HG03342 (cell line): ENCODE results near the gene FHAD1.

Source experiments
- ATAC-seq: cut with Tn5 transposase; IDR thresholded peaks from one replicate; pipeline ENCODE4 v1.9.1; 2021; ENCODE audit warnings: mild to moderate bottlenecking, moderate library complexity; ENCODE audit not compliant: unreplicated experiment

Gene FHAD1

DNA sequence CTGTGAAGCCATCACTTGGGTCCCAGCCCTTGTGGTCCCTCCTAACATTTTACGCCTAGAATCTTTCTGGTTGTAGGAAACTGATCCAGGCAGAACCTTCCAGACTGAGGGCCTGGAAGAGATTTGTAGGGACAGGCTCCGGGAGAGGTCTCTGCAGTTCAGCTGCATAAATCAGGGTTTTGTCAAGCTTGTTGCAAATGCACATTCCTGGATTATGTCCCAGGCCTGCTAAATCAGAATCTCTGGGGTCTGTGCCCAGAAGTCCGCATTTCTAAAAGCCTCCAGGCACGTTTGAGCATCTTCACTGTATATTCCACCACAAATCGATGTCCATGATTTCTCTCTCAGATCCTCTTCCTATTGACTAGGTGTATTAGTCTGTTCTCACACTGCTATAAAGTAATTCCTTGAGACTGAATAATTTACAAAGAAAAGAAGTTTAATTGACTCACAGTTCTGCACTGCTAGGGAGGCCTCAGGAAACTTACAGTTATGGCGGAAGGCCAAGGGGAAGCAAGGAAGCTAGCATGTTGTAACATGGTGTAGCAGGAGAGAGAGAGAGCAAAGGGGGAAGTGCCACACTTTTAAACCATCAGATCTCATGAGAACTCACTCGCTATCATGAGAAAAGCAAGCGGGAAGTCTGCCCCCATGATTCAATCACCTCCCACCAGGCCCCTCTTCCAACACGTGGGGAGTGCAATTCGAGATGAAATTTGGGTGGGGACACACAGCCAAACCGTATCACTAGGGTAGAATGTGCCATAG, 1.2 kb upstream of the FHAD1 start:
- ATAC-seq: no peak

- ATAC-seq: no peak
Measured at GRCh38 chr1:15248216-15248615, 1.2 kb downstream of the FHAD1 start.

GRCh38 chr1:15249081-15249480, 2.1 kb downstream of the FHAD1 start:
- no peak for ATAC-seq

GRCh38 chr1:15251857-15252835, 5.1 kb downstream of the FHAD1 start:
- ATAC-seq: no peak

- ATAC-seq: no peak
Measured at GRCh38 chr1:15254559-15254958, 7.5 kb downstream of the FHAD1 start.

DNA sequence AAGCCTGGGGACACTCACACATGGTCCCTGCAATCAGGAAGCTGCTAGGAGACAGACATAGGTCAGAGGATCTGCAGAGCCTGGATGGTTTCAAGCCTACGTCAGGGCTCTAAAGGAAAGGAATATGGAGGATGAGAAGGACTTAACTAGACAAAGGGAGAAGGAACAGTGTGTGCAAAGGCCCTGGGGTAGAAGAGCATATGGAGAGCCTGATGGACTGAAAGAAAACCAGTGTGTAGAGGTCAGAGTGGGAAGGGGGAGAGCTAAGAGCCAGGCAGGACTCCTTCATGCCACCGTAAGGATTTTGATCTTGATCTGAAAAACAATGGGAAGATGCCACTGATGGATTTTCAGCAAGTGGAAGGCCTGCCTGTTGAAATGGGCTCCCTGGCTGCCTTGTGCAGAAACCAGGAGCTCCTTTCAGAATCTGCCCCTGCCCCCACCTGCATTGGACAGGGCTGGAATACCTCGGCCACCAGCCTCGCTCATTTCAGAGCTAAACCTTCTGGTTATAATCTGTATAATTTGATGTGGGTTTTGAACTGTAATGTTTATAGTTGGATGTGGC, 8.6 kb downstream of the FHAD1 start:
- ATAC-seq: no peak

DNA sequence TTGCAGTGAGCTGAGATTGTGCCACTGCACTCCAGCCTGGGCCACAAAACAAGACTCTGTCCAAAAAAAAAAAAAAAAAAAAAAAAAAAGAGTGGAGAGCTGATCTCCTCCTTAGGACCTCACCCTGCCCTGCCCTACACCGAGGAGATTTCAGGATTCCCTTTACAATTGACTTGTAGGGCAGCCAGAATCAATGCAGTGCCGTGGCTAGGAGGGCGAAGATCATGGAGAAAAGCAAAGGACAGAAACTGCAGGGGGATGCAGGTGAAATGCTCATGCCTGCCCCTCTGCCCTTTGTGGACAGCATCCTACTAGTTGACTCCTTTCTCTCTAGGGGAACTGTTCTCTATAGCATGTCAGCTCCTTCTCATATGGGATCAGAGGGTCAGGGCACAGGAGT, 9.6 kb downstream of the FHAD1 start:
- ATAC-seq: no peak

DNA sequence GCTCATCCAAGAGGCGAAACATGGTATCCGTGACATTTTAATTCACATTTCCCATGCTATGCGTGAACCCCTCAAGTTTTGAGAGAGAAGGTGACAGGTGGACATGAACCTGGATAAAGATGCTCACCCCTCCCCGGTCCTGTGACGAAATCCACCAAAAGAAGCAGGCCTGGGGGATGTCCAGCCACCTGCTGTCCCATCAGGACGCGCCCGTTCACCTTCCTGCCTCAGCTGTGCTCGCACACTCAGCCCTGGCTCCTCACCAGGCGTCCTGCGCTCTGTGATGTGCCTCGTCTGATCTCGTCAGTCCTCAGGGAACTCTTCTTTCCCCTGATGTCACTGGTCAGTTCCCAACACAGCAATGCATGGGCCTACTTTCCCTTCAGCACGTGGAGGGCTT, 10.3 kb downstream of the FHAD1 start:
- no peak for ATAC-seq

GRCh38 chr1:15258833-15259621, 12.0 kb downstream of the FHAD1 start:
- no peak for ATAC-seq

GRCh38 chr1:15259622-15260007, 12.6 kb downstream of the FHAD1 start:
- no peak for ATAC-seq

- no peak for ATAC-seq
Measured at GRCh38 chr1:15260418-15261154, 13.6 kb downstream of the FHAD1 start.

DNA sequence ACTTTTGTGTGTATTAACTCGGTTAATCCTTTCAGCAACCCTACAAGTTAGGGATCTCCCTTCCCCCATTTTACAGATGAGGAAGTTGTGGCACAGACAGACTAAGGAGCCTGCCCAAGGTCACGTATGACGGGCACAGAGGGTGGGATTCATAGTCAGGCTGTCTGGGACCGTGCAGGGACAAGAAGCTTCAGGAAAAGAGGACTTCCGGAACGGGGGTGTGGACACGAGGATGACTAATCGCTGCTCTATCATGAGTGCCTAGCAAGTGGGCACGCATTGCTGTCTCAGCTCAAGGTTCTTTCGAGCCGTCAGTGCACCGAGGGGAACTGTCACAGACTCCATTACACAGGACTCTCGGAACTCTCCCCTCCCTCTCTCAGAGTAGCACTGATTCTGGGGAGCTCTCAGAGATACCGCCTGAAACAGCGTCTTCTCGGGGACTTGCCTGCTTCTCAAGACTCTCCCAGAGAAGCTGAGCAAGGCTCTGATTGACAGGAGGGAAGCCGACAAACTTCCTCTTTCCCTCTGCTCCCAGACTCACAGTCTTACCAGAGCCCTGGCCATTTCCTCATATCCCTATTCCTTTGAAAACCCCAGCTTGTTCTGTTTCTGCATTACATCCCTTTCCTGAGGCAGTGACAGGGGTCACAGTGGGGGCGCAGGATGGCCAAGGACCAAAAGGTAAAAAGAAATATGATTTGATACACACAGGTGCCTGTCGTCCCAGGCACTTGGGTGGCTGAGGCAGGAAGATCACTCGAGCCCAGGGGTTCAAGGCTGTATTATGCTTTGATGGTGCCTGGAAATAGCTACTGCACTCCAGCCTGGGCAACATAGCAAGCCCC, 14.4 kb downstream of the FHAD1 start:
- no peak for ATAC-seq

DNA sequence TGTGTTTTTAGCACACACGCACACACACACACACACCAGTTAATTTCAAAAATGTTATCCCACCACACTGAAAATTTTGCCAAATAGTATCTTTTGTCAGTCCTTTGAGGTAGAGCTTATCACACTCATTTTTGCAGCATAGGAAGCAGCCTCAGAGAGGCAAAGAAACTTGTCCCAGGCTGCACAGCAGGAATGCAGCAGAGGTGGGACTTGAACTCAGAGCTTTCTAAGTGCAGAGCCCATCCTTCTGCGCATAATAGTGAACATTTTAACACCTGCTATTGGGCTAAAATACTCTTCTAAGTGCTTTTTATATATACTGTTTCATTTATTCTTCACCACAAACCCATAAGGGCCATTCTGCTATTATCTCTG, 15.0 kb downstream of the FHAD1 start:
- ATAC-seq: no peak

- ATAC-seq: no peak
Measured at GRCh38 chr1:15262706-15263105, 15.7 kb downstream of the FHAD1 start.

DNA sequence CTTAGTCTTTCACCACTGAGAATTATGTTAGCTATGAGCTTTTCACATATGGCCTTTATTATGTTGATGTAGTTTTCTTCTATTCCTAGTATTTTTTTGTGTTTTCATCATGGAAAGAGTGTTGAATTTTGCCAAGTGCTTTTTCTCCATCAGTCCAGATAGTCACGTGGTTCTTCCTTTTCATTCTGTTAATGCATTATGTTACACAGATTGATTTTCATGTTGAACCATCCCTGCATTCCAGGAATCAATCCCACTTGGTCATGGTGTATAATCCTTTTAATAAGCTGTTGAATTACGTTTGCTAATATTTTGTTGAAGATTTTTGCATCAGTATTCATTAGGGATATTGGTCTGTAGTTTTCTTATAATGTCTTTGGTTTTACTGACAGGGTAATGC, 17.7 kb downstream of the FHAD1 start:
- no peak for ATAC-seq

DNA sequence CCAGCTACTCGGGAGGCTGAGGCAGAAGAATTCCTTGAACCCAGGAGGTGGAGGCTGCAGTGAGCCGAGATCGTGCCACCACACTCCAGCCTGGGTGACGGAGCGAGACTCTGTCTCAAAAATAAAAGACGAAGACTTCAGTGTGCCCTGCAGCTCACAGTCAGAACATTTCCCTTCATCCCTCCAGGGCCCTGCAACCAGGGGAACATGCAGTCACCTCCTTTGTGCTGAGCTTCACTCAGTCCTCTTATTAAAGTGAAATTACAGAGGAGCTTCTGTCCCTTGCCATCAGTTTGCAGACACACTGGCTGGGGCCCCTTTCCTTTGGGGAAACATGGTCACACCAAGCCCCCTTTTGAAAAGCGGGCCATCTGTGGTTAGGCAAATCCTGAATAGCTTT, 24.2 kb downstream of the FHAD1 start:
- no peak for ATAC-seq

DNA sequence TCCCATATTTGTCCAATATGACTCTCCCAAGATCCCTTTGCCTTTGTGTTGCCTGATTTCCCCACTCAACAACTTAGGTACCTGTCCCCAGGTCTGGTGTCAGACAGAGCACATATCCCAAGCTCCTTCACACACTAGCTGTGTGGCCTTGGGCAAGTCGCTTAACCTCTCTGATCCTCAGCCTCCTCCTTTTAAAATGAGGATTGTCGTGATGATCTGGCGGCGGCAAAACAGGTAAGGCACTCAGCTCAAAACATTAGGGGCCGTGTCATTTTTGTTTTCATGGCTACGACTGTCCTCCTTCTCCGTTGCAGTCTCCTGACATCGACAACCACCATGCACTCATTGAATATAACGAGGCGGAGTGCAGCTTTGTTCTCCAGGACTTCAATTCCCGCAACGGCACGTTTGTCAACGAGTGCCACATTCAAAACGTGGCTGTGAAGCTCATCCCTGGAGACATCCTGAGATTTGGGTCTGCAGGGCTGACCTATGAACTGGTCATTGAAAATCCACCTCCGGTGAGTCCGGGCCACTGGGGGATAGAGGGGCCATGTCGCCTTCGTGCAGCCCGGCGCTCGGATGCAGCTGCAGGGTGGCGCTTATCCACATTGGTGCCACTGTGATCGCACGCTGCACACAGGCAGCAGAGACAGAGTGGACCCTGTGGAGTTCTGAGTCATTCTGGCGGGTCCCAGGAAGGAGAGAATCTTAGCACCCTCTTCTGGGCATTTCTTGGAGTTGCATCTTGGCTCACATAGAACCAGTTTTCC, 25.2 kb downstream of the FHAD1 start:
- ATAC-seq: peak; percentile 68

DNA sequence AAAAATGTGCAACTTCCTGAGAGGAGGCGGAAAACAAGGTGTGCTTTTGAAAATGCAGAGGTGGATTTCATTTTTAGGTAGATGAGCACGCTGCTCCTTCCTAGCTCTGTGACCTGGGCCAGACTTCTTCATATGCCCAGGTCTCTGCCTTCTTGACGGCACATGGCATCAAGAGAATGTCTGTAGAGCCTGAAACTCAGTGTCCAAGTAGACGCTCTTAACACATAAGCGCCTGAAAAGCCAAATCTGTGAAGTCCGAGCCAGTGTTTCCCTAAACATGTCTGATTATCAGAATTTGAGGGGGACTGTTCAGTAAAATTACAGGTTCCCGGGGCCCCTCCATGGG, 25.7 kb downstream of the FHAD1 start:
- ATAC-seq: no peak

DNA sequence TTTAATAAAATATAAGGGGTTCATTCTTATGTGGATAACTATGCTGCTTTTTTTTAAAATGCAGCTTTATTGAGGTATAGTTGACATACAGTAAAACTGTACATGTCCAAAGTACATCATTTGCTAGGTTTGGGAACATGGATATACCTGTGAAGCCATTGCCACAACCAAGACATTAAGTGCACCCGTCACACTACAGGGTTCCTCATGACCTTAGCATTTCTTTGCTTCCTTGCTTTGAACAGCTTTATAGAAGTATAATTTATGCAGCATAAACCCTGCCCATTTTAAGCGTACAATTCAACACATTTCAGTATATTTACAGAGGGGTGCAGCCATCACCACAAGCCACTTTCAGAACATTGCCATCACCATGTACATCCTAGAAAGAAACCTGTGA, 26.3 kb downstream of the FHAD1 start:
- no peak for ATAC-seq
